NK-92 (cell line): ENCODE measurements around the gene PIK3R5.

ENCODE experiments used
- DNase-seq: peaks from one replicate; lab custom pipeline; 2025; ENCODE audit not compliant: unreplicated experiment; lab: John Stamatoyannopoulos, UW

The PIK3R5 gene

GRCh38 chr17:8838551-8839095 is 126.9 kb downstream of the PIK3R5 start:
- no peak for DNase-seq

GRCh38 chr17:8837563-8838075 is 127.9 kb downstream of the PIK3R5 start:
- DNase-seq: no peak

DNA sequence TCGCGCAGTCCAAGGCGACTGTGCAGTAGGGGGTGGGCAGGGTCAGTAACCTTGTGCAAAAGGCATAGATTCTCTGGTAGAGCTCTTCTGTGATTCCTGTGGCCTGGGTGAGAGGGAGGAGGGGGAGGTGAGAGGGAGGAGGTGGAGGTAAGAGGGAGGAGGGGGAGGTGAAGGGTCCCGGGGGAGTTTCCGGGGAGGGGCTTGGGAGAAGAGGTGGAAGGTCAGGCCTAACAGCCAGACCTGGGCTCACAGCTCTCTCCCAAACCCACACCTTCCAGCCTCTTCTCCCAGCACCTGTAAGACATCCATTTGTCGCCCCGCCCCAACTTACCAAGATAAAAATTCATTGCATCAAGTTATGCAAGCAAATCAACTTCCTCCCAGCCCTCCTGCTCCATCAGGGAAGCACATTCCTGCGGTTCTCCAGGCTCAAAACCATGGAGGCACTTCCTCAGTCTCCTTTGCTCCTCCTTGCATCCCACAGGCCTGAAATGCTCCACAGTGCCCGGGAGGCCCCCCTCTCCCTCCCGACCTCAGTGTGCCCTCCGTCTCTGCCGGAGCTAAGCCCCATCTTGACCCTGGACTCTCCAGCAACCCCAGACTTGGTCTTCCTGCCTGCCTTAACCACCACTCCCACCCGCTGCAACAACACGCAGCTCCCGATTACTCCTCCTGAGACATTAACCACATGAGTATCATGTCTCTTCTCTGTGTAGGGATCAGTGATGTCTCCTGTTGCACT is 128.5 kb downstream of the PIK3R5 start:
- DNase-seq: no peak

- no peak for DNase-seq
Observed at GRCh38 chr17:8835631-8836364, 129.7 kb downstream of the PIK3R5 start.

DNA sequence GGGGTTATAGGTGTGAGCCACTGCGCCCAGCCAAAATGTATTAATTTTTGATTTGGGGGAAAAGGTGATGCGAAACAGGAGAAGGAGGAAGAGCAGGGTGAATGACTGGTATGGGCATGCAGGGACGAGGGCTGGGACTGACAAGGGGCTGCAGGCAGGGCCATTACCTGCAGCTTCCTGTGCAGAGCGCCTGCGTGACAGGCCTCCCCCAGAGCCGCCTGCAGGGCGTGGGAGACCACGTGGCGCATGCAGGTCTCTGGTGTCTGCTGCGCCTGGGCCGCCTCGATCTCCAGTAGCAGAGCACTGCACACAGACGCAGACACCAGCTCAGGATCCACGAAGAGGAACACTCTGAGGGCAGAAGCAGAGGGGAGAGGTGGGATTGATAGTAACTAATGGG is 130.4 kb downstream of the PIK3R5 start:
- DNase-seq: no peak

DNA sequence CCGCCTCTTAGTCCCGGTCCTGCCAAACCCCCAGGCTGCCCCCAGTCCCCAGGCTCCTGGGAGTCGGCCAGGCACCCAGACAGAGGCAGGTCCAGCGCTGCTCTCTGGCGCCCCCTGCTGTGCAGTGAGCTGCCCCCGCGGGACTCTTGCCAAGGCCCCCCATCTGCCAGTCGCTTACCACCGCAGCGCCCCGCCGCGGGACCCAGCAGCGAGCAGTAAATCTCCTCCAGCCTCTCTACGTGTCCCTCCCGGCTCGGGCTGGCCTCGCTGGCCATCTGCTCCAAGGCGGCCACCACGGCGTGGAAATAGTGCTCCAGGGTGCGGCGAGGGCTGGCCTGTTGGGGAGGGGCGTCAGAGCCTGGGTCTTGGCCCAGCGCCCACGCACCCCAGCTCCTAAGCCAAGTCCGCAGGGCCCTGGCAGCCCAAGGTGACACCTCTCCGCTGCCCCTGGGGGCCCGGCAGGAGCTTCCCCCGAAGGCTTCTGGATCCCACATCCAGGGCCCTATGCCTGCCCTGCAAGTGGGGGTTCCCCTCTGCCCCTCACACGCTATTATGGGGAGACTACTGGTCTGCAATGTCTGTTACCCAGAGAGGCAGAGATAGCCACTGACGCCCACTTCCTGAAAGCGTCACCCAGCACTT is 132.7 kb downstream of the PIK3R5 start:
- DNase-seq: no peak

DNA sequence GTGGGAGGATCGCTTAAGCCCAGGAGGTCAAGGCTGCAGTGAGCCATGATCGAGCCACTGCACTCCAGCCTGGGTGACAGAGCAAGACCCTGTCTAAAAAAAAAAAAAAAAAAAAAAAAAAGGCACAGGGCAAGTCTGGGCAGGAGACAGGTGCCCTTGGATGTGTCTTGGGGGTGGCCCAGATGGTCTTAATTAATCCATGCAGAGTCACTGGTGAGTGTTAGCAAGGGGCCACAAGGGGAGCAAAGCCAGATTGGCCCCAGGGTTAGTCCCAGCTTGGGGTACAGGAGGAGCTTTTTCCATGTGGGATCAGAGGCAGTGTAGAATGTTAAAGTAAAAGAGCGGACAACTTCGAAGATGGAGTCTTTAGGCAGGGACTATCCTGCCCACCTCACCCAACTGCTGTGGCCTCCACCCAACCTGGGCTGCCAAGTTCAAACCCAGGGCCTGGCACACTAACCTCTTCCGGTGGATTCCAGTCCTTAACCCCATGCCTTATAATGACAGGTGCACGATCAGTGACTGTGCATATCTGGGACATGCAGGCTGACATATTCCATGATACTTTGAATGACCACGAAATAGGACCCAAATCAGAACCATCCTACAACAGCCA is 134.2 kb downstream of the PIK3R5 start:
- DNase-seq: no peak

DNA sequence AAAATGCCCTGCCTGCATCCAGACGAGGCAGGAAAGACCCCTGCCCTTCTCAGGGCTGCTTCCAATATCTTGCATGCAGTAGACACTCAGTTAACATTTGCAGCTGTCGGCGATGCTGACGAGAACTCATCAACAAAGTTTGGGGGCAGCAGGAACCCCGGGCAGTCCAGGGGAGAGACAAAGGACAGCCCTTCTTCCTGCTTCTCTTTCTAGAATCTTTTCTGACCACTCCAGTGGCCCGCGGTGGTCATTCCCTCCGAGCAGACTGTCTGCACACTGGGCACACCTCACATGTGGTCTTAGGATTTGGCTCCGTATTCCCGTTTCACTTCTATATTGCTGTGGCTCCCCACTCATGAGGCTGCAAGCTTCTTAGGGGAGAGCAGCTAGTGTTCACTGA is 135.4 kb downstream of the PIK3R5 start:
- DNase-seq: no peak

- DNase-seq: no peak
Observed at GRCh38 chr17:8829036-8829941, 136.2 kb downstream of the PIK3R5 start.
